Astrocyte of the cerebellum (primary cell): ENCODE results near the gene OLIG1.

Source experiments
- DNase-seq: peaks from one replicate; pipeline ENCODE4 v3.0.0-alpha.2; 2011; ENCODE audit warnings: low read depth
- H3K4me3 ChIP-seq: 2 replicates; pipeline ENCODE4 v1.5.1; 2011; ENCODE audit warnings: mild to moderate bottlenecking, low read depth, low read length, moderate library complexity
- in situ Hi-C: cut with HindIII; loops from 2 replicates; pipeline ENCODE4 v1.10.0; 2017; ENCODE audit warnings: low sequenced_read_pairs
- TF ChIP-seq, protein P1 (sequence below): IDR thresholded peaks from 2 replicates; pipeline ENCODE4 v1.5.1; 2012; ENCODE audit warnings: low read length, low read depth, moderate library complexity, mild to moderate bottlenecking; ENCODE audit errors: missing control alignments

The OLIG1 gene

DNA sequence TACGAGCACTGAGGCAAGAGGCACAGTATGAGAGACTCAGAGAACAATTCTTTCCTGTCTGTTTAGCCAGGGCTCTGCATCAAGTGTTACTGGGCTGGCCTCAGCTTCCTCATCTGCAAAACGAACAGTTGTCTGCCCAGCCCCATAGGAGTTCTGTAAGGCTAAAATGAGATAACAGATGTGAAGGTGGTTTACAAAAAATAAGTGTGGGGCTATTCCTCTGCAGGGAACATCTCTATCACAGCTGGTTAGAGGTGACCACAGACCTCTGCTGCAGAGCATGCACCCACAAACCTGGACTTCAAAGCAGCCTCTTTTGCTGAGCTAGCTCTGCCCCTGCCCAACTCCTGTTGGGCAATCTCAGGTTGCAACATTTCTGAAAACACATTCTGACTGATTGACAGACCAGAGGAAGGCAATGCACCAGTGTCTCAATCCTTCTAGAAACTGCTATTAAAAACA, 10.5 kb upstream of the OLIG1 start:
- no peak for DNase-seq
- H3K4me3 ChIP-seq: no peak overlapping the region
- TF ChIP-seq, protein P1, sequence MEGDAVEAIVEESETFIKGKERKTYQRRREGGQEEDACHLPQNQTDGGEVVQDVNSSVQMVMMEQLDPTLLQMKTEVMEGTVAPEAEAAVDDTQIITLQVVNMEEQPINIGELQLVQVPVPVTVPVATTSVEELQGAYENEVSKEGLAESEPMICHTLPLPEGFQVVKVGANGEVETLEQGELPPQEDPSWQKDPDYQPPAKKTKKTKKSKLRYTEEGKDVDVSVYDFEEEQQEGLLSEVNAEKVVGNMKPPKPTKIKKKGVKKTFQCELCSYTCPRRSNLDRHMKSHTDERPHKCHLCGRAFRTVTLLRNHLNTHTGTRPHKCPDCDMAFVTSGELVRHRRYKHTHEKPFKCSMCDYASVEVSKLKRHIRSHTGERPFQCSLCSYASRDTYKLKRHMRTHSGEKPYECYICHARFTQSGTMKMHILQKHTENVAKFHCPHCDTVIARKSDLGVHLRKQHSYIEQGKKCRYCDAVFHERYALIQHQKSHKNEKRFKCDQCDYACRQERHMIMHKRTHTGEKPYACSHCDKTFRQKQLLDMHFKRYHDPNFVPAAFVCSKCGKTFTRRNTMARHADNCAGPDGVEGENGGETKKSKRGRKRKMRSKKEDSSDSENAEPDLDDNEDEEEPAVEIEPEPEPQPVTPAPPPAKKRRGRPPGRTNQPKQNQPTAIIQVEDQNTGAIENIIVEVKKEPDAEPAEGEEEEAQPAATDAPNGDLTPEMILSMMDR: no peak
- in situ Hi-C loops: no loop called here

DNA sequence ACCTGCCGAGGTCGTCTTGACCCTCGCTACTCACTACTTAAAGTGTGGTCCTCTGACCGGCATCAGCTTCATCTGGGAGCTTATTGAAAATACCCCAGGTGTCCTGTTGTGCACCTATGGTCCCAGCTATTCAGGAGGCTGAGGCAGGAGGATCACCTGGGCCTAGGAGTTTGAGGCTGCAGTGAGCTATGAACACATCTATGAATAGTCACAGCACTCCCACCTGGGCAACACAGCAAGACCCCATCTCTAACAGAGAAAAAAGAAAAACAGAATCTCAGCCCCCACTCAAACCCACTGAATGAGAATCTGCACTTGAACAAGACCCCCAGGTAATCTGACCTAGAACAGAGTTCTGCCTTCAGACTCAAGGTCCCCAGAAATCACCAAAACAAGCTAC, 8.7 kb upstream of the OLIG1 start:
- in situ Hi-C loops: no loop called here

DNA sequence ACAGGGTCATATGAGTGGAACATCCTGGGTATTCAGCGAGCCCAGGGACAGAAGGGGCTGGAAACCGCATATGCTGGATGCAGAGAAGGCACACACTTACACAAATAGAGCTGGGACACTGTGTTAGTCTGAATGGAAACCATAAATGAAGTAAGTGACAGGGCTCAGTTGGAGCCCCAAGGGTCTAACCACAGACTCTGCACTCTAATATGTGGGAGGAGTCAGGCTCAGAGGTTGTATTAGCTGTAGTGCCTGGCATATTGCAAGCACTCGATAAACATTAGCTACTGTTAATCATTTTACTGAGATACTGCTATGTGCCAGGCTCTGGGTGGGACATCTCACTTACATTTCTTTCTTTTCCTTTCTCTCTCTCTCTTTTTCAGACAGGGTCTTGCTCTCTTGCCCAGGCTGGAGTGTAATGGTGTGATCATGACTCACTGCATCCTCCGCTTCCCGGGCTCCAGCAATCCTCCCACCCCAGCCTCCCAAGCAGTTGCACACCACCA, 6.5 kb upstream of the OLIG1 start:
- in situ Hi-C loops: no loop called here
- no peak overlapping the region for H3K4me3 ChIP-seq
- no peak for DNase-seq
- TF ChIP-seq, protein P1: no peak

More for the DNA sequence above, 8.7 kb upstream of the OLIG1 start:
- TF ChIP-seq, protein P1: no peak
- no peak overlapping the region for H3K4me3 ChIP-seq
- DNase-seq: no peak

DNA sequence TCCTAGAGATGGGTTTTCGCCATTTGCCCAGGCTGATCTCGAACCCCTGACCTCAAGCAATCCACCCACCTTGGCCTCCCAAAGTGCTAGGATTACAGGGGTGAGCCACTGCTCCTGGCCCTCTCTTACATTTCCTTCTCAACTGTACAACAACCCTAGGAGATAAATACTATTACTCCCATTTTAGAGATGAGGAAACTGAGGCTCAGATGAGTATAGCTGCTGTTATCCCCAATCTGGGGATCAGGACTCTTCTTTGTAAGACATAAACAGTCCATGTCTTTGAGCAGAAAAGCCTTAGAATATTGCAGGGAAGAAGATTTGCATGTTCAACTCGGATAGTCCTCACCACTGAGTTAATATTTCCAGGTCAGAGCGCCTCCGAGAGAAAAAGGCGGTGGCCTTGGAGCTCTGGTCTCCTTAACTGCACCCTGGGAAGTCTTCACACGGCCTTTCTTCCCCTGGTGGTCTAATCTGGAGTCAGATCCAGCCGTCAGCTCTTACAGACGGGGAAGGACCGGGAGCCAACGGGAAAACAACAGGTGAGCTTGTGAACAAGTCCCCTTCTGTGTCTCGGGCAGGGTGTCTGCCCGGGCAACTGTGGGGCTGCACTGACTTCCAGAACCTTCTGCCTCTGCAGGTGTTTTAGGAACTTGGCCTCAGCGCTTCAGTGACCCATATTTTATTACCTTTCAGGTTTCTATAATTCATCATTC, 5.9 kb upstream of the OLIG1 start:
- TF ChIP-seq, protein P1: no peak
- H3K4me3 ChIP-seq: no peak overlapping the region
- in situ Hi-C loops: no loop called here
- no peak for DNase-seq

DNA sequence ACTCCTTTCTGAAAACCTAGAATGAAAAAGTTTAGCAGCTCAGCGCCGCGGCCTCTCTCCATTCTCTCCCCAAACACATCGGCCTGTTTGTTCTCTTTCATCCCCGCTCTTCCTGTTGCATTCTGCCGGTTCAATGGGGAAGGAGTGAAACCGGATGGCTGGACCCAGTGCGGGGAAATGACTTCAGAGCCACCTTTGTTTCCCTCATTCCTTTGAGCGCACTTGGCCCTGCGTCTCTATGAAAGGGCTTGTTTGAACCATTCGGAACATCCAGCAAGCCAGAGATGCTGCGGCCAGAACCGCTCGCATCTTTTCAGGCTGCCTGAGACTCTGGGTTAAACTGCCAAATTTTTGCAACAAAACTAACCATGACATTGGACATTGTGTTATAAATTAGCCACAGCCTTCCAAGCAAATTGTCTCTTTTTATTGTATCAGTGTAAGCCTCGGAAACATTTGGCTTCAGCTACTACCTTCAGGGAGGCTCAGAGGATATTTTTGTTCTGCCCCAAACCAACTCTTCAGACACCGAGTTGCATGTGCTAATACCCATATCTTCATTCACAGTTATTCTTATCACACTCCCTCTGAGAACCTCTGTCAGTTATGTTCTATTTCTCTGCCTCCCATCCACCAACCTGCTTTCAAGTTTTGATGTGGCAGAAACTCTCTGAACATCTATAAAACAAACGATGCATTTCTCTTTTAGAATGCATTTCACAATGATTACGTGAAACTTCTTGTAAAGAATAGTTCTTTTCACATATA, 5.1 kb upstream of the OLIG1 start:
- DNase-seq: no peak
- TF ChIP-seq, protein P1: no peak
- no peak overlapping the region for H3K4me3 ChIP-seq
- in situ Hi-C loops: no loop called here

DNA sequence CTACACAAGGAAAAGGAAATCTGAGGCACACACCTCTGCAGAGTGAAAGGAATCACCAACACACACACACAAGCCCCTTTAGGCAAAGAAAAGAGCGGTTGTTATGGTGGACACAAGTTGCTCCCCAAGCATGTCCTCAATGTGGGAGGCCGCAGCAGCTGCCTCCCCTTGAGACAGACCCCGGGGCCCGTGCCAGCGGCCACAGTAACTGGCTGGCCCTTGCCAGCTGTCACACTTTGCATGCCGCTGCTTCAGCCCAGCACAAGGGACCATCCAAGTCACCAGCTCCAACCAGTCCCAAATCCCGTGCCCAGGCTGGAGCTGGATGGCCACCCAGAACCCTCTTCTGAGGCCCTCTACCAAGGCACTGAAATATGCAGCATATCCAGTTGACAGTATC, 2.9 kb upstream of the OLIG1 start:
- TF ChIP-seq, protein P1: no peak
- H3K4me3 ChIP-seq: no peak overlapping the region
- in situ Hi-C loops: no loop called here
- DNase-seq: no peak
